HepG2 (cell line): Measurements from ENCODE around the gene PDLIM7. TPM values are rescaled to one million over a fixed set of nuclear protein-coding genes. Genes with fewer than 3 reads are reported as not detected.

ENCODE experiments used
- ATAD3A ChIP-seq: sonication (generic); formaldehyde crosslinking; IDR thresholded peaks from 2 replicates; pipeline ENCODE4 v1.4.0; 2020; ENCODE audit warnings: missing genetic modification reagents
- CEBPG ChIP-seq: IDR thresholded peaks from 2 replicates; pipeline ENCODE4 v1.6.1; 2016
- GABPB1 ChIP-seq: IDR thresholded peaks from 2 replicates; pipeline ENCODE4 v1.6.1; 2016; ENCODE audit warnings: mild to moderate bottlenecking, missing genetic modification reagents, moderate library complexity, missing compliant biosample characterization
- KLF13 ChIP-seq: sonication (generic); formaldehyde crosslinking; IDR thresholded peaks from 2 replicates; pipeline ENCODE4 v1.4.0; 2020; ENCODE audit warnings: mild to moderate bottlenecking, missing genetic modification reagents
- MED1 ChIP-seq: sonication (generic); formaldehyde crosslinking; IDR thresholded peaks from 2 replicates; pipeline ENCODE4 v1.4.0; 2020; ENCODE audit warnings: missing genetic modification reagents
- MYC ChIP-seq: sonication (generic); formaldehyde crosslinking; IDR thresholded peaks from 2 replicates; pipeline ENCODE4 v1.9.0; 2021; ENCODE audit warnings: missing genetic modification reagents, borderline replicate concordance
- PAWR ChIP-seq: sonication (generic); formaldehyde crosslinking; IDR thresholded peaks from 2 replicates; pipeline ENCODE4 v1.4.0; 2020; ENCODE audit warnings: missing genetic modification reagents, mild to moderate bottlenecking, borderline replicate concordance
- RBFOX2 ChIP-seq: fragments of 200-400 bp; formaldehyde crosslinking; IDR thresholded peaks from 2 replicates; pipeline ENCODE4 v1.6.1; 2017; ENCODE audit warnings: low read depth, mild to moderate bottlenecking, low read length
- SNAPC2 ChIP-seq: sonication (generic); formaldehyde crosslinking; IDR thresholded peaks from 2 replicates; pipeline ENCODE4 v1.8.1; 2022; ENCODE audit warnings: mild to moderate bottlenecking, missing genetic modification reagents
- SP5 ChIP-seq: IDR thresholded peaks from 2 replicates; pipeline ENCODE4 v1.6.1; 2016; ENCODE audit warnings: low read depth, borderline replicate concordance
- TEAD2 ChIP-seq: sonication (generic); formaldehyde crosslinking; IDR thresholded peaks from 2 replicates; pipeline ENCODE4 v1.9.0; 2021; ENCODE audit warnings: missing genetic modification reagents
- TOE1 ChIP-seq: sonication (generic); formaldehyde crosslinking; IDR thresholded peaks from 2 replicates; pipeline ENCODE4 v1.4.0; 2020; ENCODE audit warnings: mild to moderate bottlenecking, missing genetic modification reagents
- XRCC5 ChIP-seq: fragments of 200-400 bp; formaldehyde crosslinking; optimal IDR thresholded peaks from 2 replicates; pipeline ENCODE3; 2017; ENCODE audit warnings: mild to moderate bottlenecking, low read length
- ZC3H13 ChIP-seq: sonication (generic); formaldehyde crosslinking; IDR thresholded peaks from 2 replicates; pipeline ENCODE4 v1.8.1; 2023; ENCODE audit warnings: mild to moderate bottlenecking, missing genetic modification reagents, moderate library complexity
- ZFX ChIP-seq: sonication (generic); formaldehyde crosslinking; IDR thresholded peaks from 2 replicates; pipeline ENCODE4 v1.4.0; 2020; ENCODE audit warnings: mild to moderate bottlenecking, low read depth, missing genetic modification reagents, moderate library complexity
- ZNF326 ChIP-seq: sonication (generic); formaldehyde crosslinking; IDR thresholded peaks from 2 replicates; pipeline ENCODE4 v1.4.0; 2020; ENCODE audit warnings: missing genetic modification reagents, borderline replicate concordance
- ZNF530 ChIP-seq: sonication (generic); formaldehyde crosslinking; IDR thresholded peaks from 2 replicates; pipeline ENCODE4 v1.5.0; 2020; ENCODE audit warnings: low read depth, mild to moderate bottlenecking, missing genetic modification reagents
- ZNF766 ChIP-seq: sonication (generic); formaldehyde crosslinking; IDR thresholded peaks from 2 replicates; pipeline ENCODE4 v1.5.0; 2020; ENCODE audit warnings: missing genetic modification reagents, borderline replicate concordance
- polyA plus RNA-seq, 8 experiments: library from polyadenylated mRNA; depleted of rRNA in 3 of 8; stranded (reverse) in 7 of 8; unstranded in 1 of 8; fragments of >200 nt; fragmentation: Illumina TruSeq in 4 of 8; extraction: Trizol in 4 of 8; gene quantifications; 2 replicates each; pipeline versions ENCODE4 v1.2.1 to v1.2.3, GENCODE V29; 2011 to 2016; ENCODE audit warnings: low read depth in 4 of 8, missing spikeins in 1 of 8, mixed read lengths in 1 of 8; ENCODE audit not compliant: insufficient read depth in 1 of 8
- total RNA-seq, 5 experiments: library from RNA; depleted of rRNA; stranded (reverse); fragments of >200 nt; fragmentation: Illumina TruSeq; extraction: Trizol; gene quantifications; 2 replicates each; pipeline ENCODE4 v1.2.3, GENCODE V29; 2016; ENCODE audit warnings: low read depth in 1 of 5
- TF ChIP-seq, protein P1 (sequence below): sonication (generic); formaldehyde crosslinking; IDR thresholded peaks from 2 replicates; pipeline ENCODE4 v1.8.1; 2023; ENCODE audit warnings: mild to moderate bottlenecking, inconsistent platforms, moderate library complexity, missing genetic modification reagents, borderline replicate concordance
- TF ChIP-seq, protein P2 (sequence below): IDR thresholded peaks from 2 replicates; pipeline ENCODE4 v1.6.1; 2016; ENCODE audit warnings: low read depth, control low read depth
- TF ChIP-seq, protein P3 (sequence below): sonication (generic); formaldehyde crosslinking; IDR thresholded peaks from 2 replicates; pipeline ENCODE4 v1.4.0; 2020; ENCODE audit warnings: mild to moderate bottlenecking, low read depth, missing genetic modification reagents
- TF ChIP-seq, protein P4 (sequence below): sonication (generic); formaldehyde crosslinking; IDR thresholded peaks from 2 replicates; pipeline ENCODE4 v1.4.0; 2020; ENCODE audit warnings: missing genetic modification reagents, borderline replicate concordance

PDLIM7 gene
- total and polyA plus RNA-seq, 2 of the 13 experiments (the other 11 are each of a cell fraction or from before 2014, with no cell fraction given), result 21.1 to 31.3 TPM

DNA sequence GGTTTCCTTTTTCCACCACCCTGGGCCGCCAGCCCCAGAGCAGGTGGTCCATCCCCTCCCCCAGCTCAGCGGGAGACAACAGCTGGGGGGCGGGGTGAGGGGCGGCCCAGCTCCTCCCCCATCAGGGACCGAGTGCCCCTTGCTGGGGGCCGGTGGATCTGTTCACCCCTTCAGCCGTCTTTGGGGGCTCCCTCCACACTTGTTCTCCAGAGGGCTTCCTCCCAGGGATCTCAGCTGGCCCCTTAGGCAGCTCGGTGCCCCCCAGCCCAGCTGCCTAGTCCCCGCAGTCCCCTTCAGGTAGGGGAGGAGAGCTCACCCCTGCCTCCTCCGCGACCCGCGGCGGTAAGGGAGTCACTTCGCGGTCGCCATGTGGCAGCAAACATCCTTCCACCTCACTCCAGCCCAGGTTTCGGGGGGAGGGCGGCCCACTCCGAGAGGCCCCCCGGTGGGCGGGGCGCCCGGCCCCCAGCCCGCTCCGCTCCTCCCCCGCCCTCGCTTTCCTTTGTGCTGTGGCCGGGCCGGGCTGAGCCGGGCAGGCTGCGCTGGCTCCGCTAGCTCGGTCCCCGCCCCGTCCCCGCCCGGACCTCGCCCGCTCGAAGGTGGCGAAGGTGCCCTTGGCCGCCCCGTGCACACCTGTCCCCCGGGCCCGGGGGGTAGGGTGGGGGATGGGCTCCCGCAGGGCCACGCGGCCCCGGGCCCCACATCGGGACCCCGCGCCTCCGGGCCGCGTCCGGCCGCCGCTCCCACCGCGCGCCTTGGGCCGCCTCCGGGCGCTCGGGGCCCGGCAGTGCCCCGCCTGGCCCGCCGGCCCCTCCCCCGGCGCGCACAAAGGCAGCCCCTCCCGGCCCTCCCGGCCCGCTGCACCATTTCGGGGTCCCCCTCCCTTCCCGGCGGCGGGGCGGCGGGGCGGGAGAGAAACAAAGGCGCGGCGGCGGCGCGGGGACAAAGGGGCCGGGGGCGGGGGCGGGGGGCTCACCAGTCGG, 24.7 kb downstream of the PDLIM7 start (continued):
- TF ChIP-seq, protein P1, sequence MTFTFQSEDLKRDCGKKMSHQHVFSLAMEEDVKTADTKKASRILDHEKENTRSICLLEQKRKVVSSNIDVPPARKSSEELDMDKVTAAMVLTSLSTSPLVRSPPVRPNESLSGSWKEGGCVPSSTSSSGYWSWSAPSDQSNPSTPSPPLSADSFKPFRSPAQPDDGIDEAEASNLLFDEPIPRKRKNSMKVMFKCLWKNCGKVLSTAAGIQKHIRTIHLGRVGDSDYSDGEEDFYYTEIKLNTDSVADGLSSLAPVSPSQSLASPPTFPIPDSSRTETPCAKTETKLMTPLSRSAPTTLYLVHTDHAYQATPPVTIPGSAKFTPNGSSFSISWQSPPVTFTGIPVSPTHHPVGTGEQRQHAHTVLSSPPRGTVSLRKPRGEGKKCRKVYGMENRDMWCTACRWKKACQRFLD (CRISPR knock-in tag), result no peak
- TF ChIP-seq ZNF530 (CRISPR knock-in tag) (no peak), SP5 (peak; percentile 30; the same call in 1 of the 2 replicates), ZNF326 (CRISPR knock-in tag) (no peak), PAWR (CRISPR knock-in tag) (no peak), ZC3H13 (CRISPR knock-in tag) (peak; percentile 39; the same call in 1 of the 2 replicates), CEBPG (CRISPR knock-in tag) (no peak), XRCC5 (peak; percentile 20), KLF13 (CRISPR knock-in tag) (0 out of 2 replicates have a peak, but pooled peaks have one; percentile 46), TEAD2 (no peak), TOE1 (CRISPR knock-in tag) (no peak), MYC (CRISPR knock-in tag) (peak; percentile 62), GABPB1 (CRISPR knock-in tag) (peak; percentile 38; the same call in 1 of the 2 replicates), ZNF766 (no peak), RBFOX2 (peak; percentile 64), ATAD3A (CRISPR knock-in tag) (no peak), SNAPC2 (CRISPR knock-in tag) (no peak), ZFX (CRISPR knock-in tag) (0 out of 2 replicates have a peak, but pooled peaks have one; percentile 1), MED1 (CRISPR knock-in tag) (no peak)
- TF ChIP-seq, protein P2, sequence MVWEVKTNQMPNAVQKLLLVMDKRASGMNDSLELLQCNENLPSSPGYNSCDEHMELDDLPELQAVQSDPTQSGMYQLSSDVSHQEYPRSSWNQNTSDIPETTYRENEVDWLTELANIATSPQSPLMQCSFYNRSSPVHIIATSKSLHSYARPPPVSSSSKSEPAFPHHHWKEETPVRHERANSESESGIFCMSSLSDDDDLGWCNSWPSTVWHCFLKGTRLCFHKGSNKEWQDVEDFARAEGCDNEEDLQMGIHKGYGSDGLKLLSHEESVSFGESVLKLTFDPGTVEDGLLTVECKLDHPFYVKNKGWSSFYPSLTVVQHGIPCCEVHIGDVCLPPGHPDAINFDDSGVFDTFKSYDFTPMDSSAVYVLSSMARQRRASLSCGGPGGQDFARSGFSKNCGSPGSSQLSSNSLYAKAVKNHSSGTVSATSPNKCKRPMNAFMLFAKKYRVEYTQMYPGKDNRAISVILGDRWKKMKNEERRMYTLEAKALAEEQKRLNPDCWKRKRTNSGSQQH (CRISPR knock-in tag), result no peak
- TF ChIP-seq, protein P3, sequence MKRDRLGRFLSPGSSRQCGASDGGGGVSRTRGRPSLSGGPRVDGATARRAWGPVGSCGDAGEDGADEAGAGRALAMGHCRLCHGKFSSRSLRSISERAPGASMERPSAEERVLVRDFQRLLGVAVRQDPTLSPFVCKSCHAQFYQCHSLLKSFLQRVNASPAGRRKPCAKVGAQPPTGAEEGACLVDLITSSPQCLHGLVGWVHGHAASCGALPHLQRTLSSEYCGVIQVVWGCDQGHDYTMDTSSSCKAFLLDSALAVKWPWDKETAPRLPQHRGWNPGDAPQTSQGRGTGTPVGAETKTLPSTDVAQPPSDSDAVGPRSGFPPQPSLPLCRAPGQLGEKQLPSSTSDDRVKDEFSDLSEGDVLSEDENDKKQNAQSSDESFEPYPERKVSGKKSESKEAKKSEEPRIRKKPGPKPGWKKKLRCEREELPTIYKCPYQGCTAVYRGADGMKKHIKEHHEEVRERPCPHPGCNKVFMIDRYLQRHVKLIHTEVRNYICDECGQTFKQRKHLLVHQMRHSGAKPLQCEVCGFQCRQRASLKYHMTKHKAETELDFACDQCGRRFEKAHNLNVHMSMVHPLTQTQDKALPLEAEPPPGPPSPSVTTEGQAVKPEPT, result no peak
- TF ChIP-seq, protein P4, sequence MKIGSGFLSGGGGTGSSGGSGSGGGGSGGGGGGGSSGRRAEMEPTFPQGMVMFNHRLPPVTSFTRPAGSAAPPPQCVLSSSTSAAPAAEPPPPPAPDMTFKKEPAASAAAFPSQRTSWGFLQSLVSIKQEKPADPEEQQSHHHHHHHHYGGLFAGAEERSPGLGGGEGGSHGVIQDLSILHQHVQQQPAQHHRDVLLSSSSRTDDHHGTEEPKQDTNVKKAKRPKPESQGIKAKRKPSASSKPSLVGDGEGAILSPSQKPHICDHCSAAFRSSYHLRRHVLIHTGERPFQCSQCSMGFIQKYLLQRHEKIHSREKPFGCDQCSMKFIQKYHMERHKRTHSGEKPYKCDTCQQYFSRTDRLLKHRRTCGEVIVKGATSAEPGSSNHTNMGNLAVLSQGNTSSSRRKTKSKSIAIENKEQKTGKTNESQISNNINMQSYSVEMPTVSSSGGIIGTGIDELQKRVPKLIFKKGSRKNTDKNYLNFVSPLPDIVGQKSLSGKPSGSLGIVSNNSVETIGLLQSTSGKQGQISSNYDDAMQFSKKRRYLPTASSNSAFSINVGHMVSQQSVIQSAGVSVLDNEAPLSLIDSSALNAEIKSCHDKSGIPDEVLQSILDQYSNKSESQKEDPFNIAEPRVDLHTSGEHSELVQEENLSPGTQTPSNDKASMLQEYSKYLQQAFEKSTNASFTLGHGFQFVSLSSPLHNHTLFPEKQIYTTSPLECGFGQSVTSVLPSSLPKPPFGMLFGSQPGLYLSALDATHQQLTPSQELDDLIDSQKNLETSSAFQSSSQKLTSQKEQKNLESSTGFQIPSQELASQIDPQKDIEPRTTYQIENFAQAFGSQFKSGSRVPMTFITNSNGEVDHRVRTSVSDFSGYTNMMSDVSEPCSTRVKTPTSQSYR (CRISPR knock-in tag), result peak; percentile 61; the same call in 1 of the 2 replicates
